GM19438 (cell line): Measurements from ENCODE around the gene SLC66A1.

Experiments
- ATAC-seq: cut with Tn5 transposase; IDR thresholded peaks from one replicate; pipeline ENCODE4 v1.9.1; 2021; ENCODE audit warnings: low read depth; ENCODE audit not compliant: unreplicated experiment

SLC66A1 gene

GRCh38 chr1:19360432-19360831 is 48.3 kb downstream of the SLC66A1 start:
- no peak for ATAC-seq

GRCh38 chr1:19360843-19361610 is 48.9 kb downstream of the SLC66A1 start:
- ATAC-seq, result no peak

GRCh38 chr1:19361611-19362147 is 49.6 kb downstream of the SLC66A1 start:
- ATAC-seq, result no peak

DNA sequence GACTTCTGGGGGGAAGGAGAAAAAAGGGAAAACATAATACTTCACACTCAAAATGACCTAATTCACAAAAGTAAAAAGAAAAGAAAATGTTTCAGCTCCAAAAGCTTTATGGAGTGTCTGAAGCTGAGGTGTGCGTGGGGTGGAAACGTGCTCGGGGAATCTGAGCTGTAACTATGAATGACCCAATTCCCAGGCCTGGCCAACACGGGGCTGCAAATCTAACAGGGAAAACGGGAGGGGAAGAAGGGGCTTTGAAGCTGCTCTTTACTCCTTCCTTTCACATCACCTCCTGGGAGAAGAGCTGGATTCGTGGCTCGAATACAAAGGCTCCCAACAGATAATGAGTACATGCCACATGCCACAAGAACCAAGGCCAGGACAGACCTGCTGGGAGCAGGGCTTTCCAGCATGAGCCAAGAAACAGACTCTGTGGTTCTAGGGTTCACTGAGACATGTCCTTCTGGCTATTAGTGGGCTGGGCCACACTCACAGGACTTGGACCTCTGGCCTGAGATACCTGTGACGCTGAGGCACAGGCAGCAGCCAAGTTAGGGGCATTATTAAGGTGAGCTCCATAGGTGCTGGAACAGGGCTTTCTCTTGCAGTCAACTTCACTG is 51.5 kb downstream of the SLC66A1 start:
- ATAC-seq, result no peak

DNA sequence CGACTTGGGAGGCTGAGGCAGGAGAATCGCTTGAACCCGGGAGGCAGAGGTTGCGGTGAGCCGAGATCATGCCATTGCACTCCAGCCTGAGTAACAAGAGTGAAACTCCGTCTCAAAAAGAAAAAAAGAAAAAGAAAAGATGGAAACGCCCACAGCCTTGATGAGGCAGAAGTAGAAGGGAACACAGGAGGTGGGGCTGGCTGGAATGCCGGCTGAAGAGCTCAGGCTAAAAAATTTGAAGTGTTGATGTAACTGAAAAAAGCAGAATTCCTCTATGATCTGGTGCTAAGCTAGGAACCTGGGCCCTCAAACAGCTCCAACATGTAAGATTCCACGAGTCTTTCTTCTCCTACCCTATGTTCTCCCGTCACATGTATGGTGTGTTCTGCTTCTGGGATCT is 53.6 kb downstream of the SLC66A1 start:
- ATAC-seq, result no peak

- no peak for ATAC-seq
These were observed 54.7 kb downstream of the SLC66A1 start for GRCh38 chr1:19366599-19367536.

DNA sequence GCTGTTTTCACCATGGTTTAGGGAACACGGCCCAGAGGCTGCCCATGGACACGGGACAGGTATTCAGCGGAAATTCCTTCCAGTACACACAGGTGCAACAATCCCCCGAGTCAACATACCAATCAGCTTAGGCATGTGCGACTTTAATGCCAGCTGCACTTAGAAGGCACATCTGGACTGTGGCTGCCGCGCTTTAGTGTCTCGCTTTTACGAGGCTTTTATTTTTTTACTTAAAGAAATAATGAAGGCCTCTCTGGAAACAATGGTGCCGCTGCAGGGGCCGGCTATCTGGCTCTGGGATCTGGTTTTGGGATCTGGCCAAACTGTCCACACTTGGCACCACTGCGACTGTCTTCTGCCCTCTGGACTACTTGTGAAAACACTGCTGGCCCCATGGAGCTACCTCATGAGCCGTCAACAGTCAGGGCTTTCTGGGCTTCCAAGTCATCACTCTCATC is 55.5 kb downstream of the SLC66A1 start:
- ATAC-seq, result no peak

DNA sequence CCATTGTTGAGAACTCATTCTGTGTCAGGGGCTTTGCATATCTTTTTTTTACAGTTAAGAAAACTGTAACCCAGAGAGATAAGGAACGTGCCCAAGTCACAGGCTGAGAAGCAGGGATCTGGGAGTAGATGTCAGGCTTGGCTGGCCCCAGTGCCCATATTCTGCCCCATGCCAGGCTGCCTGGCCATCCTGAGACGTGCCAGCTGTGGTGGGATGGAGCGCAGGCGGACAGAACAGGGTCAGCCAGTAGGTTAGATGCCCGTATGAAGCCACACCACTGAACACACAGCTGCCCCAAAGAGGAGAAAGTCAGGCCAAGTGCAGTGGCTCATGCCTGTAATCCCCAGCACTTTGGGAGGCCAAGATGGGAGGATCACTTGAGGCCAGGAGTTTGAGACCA is 55.9 kb downstream of the SLC66A1 start:
- no peak for ATAC-seq

DNA sequence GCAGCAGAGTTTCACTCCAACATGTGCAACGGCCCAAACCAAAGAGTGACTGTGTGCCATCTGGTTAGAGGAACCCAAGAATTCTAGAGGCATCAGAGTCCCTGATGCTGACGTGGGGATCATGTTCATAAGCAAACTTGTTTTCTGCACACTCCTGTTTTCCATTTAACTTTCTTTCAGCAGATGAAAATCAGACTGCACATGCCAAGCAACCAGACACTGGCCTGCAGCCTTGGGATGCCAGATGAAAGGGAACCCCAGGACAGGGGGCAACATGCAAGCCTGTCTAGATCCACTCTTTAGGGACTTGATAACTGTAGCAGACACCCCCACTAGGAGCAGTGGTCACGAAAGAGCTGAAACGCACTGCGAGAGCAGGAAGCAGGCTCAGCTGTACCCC is 56.8 kb downstream of the SLC66A1 start:
- ATAC-seq, result no peak

DNA sequence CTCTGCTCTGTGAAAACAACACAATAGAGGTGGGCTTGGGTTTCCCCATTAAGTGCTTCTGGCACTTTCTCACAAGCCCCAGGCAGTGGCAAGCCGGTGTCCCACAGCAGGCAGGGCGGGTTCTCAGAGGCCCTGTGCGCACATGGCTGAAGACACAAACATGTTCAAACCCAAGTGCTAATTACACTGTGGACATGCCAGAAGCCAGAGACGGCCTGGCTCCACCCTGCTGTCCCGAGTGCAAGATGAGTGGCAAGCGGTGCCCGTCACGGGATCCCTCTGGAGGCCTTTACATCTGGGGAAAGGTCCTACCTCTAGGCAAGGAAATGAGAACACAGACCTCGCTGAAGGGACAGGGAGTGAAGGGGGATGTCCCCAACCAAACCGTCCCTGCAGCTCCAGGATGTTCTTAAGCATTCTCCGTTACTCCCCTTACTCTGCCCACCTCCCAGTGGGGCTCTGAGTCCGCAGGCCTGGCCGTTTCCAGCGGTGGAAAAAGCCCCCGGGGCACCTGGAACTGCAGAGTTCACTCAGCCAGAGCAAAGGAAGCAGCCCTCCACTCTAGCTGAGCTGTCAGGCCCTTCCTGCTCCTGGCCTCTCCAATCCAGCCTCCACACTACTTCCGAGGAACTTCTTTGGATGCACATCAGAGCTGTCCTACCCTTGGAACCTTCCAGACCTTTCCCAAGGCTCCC is 57.4 kb downstream of the SLC66A1 start:
- ATAC-seq, result no peak

- ATAC-seq, result no peak
These were observed 58.5 kb downstream of the SLC66A1 start for GRCh38 chr1:19370453-19371170.

DNA sequence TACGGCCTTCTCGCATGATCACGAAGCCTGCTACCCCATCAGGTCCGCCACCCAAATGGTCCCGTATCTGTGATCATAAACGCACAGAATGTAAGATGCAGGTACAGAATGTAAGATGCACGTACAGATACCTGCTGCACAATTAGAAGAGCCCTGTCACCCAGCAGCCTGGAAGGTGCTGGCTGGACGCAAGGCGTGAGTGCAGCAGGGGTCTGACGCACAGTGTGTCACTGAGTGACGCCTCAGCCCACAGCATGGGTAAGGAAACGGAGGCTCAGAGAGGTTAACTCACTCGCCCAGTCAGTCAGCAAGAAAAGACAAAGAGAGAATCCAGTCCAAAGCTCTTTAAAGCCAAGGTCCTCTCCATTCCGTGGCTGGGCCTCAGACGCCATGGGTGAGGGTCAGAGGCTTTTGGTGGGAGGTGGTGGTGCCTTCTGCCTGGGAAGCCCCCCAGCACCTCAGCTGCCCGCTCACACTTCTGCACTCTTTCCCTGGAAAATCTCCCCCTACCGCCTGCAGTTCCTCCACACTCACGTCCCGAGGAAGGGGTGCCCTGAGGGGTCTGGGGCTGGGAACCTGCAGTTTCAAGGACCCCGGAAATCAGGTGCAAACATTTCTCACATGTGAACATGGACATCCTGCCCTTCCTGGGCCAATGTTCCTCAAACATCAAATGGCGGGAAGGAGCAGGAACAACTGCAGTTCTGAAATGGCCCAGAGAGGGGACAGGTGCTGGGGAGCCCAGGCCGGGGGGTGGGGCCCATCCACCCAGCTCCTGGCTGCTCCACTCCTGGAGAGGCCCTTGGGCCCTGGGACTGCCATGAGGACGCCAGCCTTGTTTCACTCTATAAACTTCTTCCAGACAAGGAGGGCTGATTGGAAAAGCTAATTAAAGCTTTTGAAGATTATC is 59.4 kb downstream of the SLC66A1 start:
- ATAC-seq, result no peak

DNA sequence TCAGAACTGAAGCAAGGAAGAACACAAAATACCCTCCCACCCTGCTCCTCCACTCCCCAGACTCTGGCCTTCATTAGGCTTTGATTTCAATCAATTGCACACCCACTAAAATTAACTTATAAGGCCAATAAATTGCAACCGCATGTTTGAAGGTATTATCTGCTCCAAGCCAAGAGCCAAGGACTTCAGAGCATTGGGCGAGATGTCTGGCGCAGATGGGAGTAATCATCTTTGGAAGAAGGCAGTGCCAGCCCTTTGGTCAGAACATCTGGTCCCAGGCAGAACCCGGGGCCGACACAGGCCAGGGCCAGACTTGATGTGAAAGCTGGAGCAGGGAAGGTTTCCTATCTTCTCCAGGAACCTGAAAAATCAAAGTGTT is 60.0 kb downstream of the SLC66A1 start:
- ATAC-seq, result no peak

GRCh38 chr1:19372602-19373001 is 60.5 kb downstream of the SLC66A1 start:
- no peak for ATAC-seq

DNA sequence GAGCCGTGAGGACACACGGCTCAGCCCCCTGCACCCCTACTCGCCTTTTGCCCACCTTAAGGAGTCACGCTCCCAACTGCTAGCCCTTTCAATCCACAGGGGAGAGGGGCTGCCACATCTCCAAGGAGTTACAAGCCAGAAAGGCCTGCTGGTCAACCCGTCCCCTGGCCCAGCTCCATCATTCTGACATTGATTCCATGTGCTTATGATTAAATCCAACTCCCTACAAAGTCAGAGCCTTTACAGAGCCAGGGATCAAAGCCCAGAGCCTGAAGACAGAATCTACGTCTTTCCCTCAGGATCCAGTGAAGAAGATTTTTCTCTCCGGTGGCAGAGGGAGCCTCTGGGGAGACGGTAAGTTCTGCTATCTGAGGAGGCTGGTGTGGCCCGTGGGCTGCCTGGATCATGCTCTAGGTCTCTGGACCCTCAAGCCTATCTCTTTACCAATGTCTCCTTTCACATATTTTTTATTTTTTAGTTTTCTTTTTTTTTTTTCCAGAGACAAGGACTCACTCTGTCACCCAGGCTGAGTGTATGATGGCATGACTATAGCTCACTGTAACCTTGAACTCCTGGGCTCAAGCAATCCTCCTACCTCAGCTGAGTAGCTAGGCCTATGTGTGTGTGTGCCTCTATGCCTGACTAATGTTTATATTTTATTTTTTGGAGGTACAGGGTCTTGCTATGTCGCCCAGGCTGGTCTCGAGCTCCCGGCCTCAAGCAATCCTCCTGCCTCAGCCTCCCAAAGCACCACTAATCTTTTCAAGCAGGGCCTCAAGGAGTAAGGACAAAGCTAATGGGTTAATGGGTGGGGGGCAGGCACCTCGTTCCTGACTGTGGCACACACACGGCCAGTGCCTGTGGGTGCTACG is 61.3 kb downstream of the SLC66A1 start:
- ATAC-seq, result no peak

DNA sequence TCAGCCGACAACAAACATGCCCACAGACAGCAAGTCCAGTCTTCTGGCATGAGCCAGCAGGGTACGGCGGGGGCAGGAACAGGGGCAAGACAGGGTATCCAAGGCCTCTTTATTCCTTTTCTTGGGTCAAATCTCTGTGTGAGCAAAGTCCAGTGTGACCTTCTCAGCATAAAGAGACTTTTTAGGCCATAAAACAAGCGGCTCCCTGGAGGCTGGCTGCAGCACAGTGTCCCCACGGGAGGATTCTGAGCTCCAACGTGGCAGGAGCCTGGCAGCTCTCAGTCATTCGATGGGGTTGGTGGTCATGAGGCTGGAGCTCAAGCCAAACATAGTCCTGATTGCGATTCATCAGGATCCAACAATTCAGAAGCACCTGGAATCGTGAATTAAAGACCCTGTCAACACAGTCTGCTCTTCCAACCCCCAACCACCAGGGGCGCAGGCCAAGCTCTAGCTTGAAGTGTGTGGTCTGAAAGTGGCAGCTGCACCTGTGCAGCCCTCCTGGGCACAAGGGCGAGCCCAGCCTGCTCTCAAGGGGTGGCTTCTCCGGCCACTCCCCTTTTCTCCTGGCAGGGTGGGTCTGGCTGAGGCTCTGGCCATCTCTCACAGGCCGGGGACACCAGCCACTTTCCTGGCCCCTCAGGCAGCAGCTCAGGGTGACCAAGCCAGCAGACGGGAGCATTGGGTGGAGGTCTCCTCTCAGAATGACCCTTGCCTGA is 62.1 kb downstream of the SLC66A1 start:
- ATAC-seq, result no peak

DNA sequence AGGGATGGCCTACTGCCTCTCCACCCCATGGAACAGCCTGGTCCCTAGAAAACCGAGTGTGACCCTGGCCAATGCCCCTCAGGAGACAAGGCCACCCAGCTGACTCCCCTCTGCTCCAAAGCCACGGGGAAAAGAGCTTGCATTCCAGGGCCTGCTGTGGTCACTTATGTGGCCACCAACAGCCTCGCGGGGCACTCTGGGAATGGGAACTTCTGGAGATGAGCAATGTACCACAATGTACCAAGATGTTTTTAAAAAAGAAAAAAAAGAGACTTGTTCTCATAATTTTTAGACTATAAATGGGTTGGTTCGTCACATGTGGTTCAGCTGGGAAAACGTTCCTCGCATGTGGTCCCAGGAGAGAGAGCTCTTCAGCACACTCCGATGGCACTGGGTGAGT is 62.8 kb downstream of the SLC66A1 start:
- no peak for ATAC-seq
